ENCODE data around the gene PGBD5. TPM values are rescaled to one million over a fixed set of nuclear protein-coding genes. Genes with fewer than 3 reads are reported as not detected.

The PGBD5 gene
- polyA plus RNA-seq, 1 donor (not counting 4 experiments of a cell fraction or from before 2014, with no cell fraction given) = 0.28 TPM

DNA sequence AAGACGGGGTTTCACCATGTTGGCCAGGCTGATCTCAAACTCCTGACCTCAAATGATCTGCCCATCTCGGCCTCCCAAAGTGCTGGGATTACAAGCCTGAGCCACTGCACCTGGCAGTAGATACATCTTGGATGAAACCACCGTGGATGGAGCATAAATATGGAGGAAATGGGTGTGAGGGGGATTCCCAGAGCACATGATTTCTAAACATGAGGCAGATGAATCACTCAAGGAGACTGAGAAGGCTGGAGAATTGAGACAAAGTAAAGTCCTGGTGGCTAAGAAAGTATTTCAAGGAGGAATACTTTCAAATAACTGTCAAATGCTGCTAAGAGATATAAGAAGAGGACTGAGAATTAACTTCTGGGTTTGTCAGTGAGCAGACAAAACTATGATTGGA is 5.4 kb upstream of the PGBD5 start:
- Histone ChIP-seq H3K27me3 (ENCODE audit: control insufficient read depth, extremely low read depth, insufficient read depth, low read length) (peaks cover 16% of the 10 kb centered on the region), H3K9me1 (ENCODE audit: control insufficient read depth, extremely low read depth, insufficient read depth, low read length) (no peaks in the 10 kb centered on the region)

DNA sequence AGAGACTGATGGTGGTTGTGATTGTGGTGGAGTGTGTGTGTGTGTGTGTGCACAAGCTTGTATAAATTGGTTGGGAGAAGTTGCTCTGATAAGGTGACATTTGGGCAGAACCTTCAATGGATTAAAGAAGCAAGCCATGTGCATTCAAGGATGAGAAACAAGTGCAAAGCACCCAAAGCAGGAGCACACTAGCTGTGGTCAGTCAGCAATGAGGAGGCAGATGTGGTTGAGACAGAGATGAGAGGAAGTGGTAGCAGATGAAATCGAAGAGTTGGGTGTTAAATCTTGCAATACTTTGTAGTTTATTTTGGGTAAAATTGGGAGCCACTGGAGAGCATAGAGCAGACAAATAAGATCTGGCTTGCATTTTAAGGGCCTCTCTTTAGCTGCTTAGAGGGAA is 4.4 kb upstream of the PGBD5 start:
- H3K36me3 ChIP-seq (ENCODE audit: control insufficient read depth in 2 of 2, extremely low read depth in 1 of 2, insufficient read depth in 2 of 2, low read length in 2 of 2) = no peaks in the 10 kb centered on the region
- peaks cover 17% of the 10 kb centered on the region for H3K27me3 ChIP-seq (ENCODE audit: control insufficient read depth, extremely low read depth, insufficient read depth, low read length)
- no peaks in the 10 kb centered on the region for H3K9me3 ChIP-seq (ENCODE audit: control insufficient read depth, low read depth, low read length)
- H3K9me1 ChIP-seq (ENCODE audit: control insufficient read depth, extremely low read depth, insufficient read depth, low read length) = no peaks in the 10 kb centered on the region
- H3K4me1 ChIP-seq (ENCODE audit: control insufficient read depth, extremely low read depth, insufficient read depth, low read length) = no peaks in the 10 kb centered on the region
- no peak for FAIRE-seq
- DNase-seq (ENCODE audit: low read depth, low spot score) = no peak
- no peak overlapping the region for H3K4me2 ChIP-seq (ENCODE audit: control insufficient read depth, extremely low read depth, insufficient read depth, low read depth, low read length)
- H3K4me3 ChIP-seq (ENCODE audit: control insufficient read depth in 2 of 3, extremely low read depth in 1 of 3, insufficient read depth in 2 of 3, low read depth in 1 of 3, low read length in 3 of 3) = no peak overlapping the region
- no peak overlapping the region for H2AFZ ChIP-seq (ENCODE audit: control insufficient read depth, low read length)
- H3K27ac ChIP-seq (ENCODE audit: control insufficient read depth, insufficient read depth, low read length) = no peak overlapping the region
- dilution Hi-C loops (cut with MboI; ENCODE audit: extremely low pct_ligation_motif_present, low sequenced_read_pairs) = no loop called here
- H3K9ac ChIP-seq (ENCODE audit: control insufficient read depth, extremely low read depth, insufficient read depth, low read length) = no peak overlapping the region
- TF ChIP-seq EZH2 (IDR thresholded peaks at IDR 0.05; ENCODE audit: low read length) = no peak
- TF ChIP-seq, protein P1, sequence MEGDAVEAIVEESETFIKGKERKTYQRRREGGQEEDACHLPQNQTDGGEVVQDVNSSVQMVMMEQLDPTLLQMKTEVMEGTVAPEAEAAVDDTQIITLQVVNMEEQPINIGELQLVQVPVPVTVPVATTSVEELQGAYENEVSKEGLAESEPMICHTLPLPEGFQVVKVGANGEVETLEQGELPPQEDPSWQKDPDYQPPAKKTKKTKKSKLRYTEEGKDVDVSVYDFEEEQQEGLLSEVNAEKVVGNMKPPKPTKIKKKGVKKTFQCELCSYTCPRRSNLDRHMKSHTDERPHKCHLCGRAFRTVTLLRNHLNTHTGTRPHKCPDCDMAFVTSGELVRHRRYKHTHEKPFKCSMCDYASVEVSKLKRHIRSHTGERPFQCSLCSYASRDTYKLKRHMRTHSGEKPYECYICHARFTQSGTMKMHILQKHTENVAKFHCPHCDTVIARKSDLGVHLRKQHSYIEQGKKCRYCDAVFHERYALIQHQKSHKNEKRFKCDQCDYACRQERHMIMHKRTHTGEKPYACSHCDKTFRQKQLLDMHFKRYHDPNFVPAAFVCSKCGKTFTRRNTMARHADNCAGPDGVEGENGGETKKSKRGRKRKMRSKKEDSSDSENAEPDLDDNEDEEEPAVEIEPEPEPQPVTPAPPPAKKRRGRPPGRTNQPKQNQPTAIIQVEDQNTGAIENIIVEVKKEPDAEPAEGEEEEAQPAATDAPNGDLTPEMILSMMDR (optimal IDR thresholded peaks at IDR 0.05 in 1 of 3, IDR thresholded peaks at IDR 0.05 in 1 of 3, conservative IDR thresholded peaks at IDR 0.05 in 1 of 3; ENCODE audit: extremely low read depth in 1 of 3, insufficient read depth in 2 of 3, low read length in 3 of 3) = no peak
- no peaks in the 10 kb centered on the region for H4K20me1 ChIP-seq (ENCODE audit: control insufficient read depth, extremely low read depth, insufficient read depth, low read length)
- H3K79me2 ChIP-seq (ENCODE audit: control insufficient read depth, insufficient read depth, low read length) = no peaks in the 10 kb centered on the region

More for the DNA sequence above, 5.4 kb upstream of the PGBD5 start:
- no peak for DNase-seq (ENCODE audit: low read depth, low spot score)
- no peak overlapping the region for H3K4me2 ChIP-seq (ENCODE audit: control insufficient read depth, extremely low read depth, insufficient read depth, low read depth, low read length)
- no peak for FAIRE-seq
- no peak overlapping the region for H2AFZ ChIP-seq (ENCODE audit: control insufficient read depth, low read length)
- H4K20me1 ChIP-seq (ENCODE audit: control insufficient read depth, extremely low read depth, insufficient read depth, low read length) = no peaks in the 10 kb centered on the region
- no peaks in the 10 kb centered on the region for H3K36me3 ChIP-seq (ENCODE audit: control insufficient read depth in 2 of 2, extremely low read depth in 1 of 2, insufficient read depth in 2 of 2, low read length in 2 of 2)
- no peak overlapping the region for H3K9ac ChIP-seq (ENCODE audit: control insufficient read depth, extremely low read depth, insufficient read depth, low read length)
- H3K79me2 ChIP-seq (ENCODE audit: control insufficient read depth, insufficient read depth, low read length) = no peaks in the 10 kb centered on the region
- no peak for TF ChIP-seq EZH2 (IDR thresholded peaks at IDR 0.05; ENCODE audit: low read length)
- TF ChIP-seq, protein P1 (optimal IDR thresholded peaks at IDR 0.05 in 1 of 3, IDR thresholded peaks at IDR 0.05 in 1 of 3, conservative IDR thresholded peaks at IDR 0.05 in 1 of 3; ENCODE audit: extremely low read depth in 1 of 3, insufficient read depth in 2 of 3, low read length in 3 of 3) = no peak
- dilution Hi-C loops (cut with MboI; ENCODE audit: extremely low pct_ligation_motif_present, low sequenced_read_pairs) = no loop called here
- no peak overlapping the region for H3K4me3 ChIP-seq (ENCODE audit: control insufficient read depth in 2 of 3, extremely low read depth in 1 of 3, insufficient read depth in 2 of 3, low read depth in 1 of 3, low read length in 3 of 3)
- no peaks in the 10 kb centered on the region for H3K9me3 ChIP-seq (ENCODE audit: control insufficient read depth, low read depth, low read length)
- no peak overlapping the region for H3K27ac ChIP-seq (ENCODE audit: control insufficient read depth, insufficient read depth, low read length)
- no peaks in the 10 kb centered on the region for H3K4me1 ChIP-seq (ENCODE audit: control insufficient read depth, extremely low read depth, insufficient read depth, low read length)

Data from keratinocyte (primary cell).